ENCODE results near the gene FBXW8.

DNA sequence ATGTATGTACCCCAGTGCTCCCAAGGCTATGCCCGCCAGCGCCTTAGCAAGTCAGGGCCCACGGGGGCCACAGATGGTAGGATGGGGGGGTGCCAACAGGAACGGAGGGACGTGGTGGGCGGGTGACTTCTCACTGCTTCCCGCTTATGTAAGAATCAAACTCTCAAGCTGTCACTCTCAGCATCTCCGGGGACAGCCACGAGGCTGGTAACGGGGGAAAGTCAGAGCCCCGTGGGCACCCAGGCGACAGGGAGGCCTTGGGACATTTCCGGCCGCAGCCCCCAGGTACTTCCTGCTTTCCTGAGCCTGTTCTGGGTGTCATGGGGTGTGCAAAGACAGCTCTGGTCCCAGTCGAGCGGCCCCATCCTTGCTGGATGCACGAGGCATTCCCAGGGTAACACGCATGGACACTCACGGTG lies 129.2 kb downstream of the FBXW8 start:
- no peak for TF ChIP-seq GABPA (IDR thresholded peaks at IDR 0.05 in 1 of 2, conservative IDR thresholded peaks at IDR 0.05 in 1 of 2)
- no peak for TF ChIP-seq JUND (IDR thresholded peaks at IDR 0.05)
- TF ChIP-seq, protein P1, sequence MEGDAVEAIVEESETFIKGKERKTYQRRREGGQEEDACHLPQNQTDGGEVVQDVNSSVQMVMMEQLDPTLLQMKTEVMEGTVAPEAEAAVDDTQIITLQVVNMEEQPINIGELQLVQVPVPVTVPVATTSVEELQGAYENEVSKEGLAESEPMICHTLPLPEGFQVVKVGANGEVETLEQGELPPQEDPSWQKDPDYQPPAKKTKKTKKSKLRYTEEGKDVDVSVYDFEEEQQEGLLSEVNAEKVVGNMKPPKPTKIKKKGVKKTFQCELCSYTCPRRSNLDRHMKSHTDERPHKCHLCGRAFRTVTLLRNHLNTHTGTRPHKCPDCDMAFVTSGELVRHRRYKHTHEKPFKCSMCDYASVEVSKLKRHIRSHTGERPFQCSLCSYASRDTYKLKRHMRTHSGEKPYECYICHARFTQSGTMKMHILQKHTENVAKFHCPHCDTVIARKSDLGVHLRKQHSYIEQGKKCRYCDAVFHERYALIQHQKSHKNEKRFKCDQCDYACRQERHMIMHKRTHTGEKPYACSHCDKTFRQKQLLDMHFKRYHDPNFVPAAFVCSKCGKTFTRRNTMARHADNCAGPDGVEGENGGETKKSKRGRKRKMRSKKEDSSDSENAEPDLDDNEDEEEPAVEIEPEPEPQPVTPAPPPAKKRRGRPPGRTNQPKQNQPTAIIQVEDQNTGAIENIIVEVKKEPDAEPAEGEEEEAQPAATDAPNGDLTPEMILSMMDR (IDR thresholded peaks at IDR 0.05; ENCODE audit: low read depth, low read length, missing input control): no peak
- TF ChIP-seq, protein P2, sequence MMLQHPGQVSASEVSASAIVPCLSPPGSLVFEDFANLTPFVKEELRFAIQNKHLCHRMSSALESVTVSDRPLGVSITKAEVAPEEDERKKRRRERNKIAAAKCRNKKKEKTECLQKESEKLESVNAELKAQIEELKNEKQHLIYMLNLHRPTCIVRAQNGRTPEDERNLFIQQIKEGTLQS (IDR thresholded peaks at IDR 0.05): no peak
- TF ChIP-seq, protein P3, sequence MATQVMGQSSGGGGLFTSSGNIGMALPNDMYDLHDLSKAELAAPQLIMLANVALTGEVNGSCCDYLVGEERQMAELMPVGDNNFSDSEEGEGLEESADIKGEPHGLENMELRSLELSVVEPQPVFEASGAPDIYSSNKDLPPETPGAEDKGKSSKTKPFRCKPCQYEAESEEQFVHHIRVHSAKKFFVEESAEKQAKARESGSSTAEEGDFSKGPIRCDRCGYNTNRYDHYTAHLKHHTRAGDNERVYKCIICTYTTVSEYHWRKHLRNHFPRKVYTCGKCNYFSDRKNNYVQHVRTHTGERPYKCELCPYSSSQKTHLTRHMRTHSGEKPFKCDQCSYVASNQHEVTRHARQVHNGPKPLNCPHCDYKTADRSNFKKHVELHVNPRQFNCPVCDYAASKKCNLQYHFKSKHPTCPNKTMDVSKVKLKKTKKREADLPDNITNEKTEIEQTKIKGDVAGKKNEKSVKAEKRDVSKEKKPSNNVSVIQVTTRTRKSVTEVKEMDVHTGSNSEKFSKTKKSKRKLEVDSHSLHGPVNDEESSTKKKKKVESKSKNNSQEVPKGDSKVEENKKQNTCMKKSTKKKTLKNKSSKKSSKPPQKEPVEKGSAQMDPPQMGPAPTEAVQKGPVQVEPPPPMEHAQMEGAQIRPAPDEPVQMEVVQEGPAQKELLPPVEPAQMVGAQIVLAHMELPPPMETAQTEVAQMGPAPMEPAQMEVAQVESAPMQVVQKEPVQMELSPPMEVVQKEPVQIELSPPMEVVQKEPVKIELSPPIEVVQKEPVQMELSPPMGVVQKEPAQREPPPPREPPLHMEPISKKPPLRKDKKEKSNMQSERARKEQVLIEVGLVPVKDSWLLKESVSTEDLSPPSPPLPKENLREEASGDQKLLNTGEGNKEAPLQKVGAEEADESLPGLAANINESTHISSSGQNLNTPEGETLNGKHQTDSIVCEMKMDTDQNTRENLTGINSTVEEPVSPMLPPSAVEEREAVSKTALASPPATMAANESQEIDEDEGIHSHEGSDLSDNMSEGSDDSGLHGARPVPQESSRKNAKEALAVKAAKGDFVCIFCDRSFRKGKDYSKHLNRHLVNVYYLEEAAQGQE (IDR thresholded peaks at IDR 0.05): no peak
- TF ChIP-seq RAD21 (IDR thresholded peaks at IDR 0.05): no peak
- TF ChIP-seq, protein P4, sequence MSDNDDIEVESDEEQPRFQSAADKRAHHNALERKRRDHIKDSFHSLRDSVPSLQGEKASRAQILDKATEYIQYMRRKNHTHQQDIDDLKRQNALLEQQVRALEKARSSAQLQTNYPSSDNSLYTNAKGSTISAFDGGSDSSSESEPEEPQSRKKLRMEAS (IDR thresholded peaks at IDR 0.05): no peak
- TF ChIP-seq HNF4G (IDR thresholded peaks at IDR 0.05): no peak
- TF ChIP-seq TAF1 (conservative IDR thresholded peaks at IDR 0.05): no peak
- TF ChIP-seq EGR1 (IDR thresholded peaks at IDR 0.05; ENCODE audit: low read depth in 2 of 2): no peak
- TF ChIP-seq YY1 (IDR thresholded peaks at IDR 0.05): no peak
- no peak for TF ChIP-seq SP1 (IDR thresholded peaks at IDR 0.05)
- TF ChIP-seq, protein P5, sequence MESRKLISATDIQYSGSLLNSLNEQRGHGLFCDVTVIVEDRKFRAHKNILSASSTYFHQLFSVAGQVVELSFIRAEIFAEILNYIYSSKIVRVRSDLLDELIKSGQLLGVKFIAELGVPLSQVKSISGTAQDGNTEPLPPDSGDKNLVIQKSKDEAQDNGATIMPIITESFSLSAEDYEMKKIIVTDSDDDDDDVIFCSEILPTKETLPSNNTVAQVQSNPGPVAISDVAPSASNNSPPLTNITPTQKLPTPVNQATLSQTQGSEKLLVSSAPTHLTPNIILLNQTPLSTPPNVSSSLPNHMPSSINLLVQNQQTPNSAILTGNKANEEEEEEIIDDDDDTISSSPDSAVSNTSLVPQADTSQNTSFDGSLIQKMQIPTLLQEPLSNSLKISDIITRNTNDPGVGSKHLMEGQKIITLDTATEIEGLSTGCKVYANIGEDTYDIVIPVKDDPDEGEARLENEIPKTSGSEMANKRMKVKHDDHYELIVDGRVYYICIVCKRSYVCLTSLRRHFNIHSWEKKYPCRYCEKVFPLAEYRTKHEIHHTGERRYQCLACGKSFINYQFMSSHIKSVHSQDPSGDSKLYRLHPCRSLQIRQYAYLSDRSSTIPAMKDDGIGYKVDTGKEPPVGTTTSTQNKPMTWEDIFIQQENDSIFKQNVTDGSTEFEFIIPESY (IDR thresholded peaks at IDR 0.05): no peak
- TF ChIP-seq NR2F2 (IDR thresholded peaks at IDR 0.05): no peak

All from liver (tissue), 3 donors.